LNCAP (cell line): ENCODE data around the gene PTPRT.

ENCODE experiments used
- TF ChIP-seq, protein P1 (sequence below): fragments of 450-650 bp; IDR thresholded peaks from 2 replicates; pipeline ENCODE4 v1.5.1; 2017; ENCODE audit warnings: mild to moderate bottlenecking

The PTPRT gene

DNA sequence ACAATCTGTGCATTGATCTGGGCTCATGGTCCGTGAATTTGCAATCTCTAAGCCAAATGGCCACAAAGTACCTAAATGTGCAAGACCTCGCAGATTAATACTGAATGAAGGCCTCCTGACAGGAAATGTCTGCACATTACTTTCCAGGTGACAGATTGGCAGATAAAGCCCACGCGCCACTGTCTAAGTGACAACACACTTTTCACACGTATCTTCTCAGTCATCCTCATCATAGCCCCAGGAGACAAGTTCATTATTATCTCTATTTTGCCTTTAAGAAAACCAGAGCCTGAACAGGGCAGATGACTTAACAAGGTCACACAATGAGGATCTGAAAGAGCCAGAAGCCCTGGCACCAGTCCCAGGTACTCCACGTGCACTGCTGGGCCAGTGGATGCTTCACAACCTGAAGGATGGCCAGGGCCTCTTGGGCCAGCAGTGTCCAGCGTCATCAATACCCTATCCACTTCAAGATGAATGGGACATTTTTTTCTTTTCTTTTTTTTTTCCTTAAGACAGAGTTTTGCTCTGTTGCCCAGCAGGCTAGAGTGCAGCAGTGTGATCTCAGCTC lies 266.3 kb downstream of the PTPRT start:
- TF ChIP-seq, protein P1, sequence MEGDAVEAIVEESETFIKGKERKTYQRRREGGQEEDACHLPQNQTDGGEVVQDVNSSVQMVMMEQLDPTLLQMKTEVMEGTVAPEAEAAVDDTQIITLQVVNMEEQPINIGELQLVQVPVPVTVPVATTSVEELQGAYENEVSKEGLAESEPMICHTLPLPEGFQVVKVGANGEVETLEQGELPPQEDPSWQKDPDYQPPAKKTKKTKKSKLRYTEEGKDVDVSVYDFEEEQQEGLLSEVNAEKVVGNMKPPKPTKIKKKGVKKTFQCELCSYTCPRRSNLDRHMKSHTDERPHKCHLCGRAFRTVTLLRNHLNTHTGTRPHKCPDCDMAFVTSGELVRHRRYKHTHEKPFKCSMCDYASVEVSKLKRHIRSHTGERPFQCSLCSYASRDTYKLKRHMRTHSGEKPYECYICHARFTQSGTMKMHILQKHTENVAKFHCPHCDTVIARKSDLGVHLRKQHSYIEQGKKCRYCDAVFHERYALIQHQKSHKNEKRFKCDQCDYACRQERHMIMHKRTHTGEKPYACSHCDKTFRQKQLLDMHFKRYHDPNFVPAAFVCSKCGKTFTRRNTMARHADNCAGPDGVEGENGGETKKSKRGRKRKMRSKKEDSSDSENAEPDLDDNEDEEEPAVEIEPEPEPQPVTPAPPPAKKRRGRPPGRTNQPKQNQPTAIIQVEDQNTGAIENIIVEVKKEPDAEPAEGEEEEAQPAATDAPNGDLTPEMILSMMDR, result no peak

DNA sequence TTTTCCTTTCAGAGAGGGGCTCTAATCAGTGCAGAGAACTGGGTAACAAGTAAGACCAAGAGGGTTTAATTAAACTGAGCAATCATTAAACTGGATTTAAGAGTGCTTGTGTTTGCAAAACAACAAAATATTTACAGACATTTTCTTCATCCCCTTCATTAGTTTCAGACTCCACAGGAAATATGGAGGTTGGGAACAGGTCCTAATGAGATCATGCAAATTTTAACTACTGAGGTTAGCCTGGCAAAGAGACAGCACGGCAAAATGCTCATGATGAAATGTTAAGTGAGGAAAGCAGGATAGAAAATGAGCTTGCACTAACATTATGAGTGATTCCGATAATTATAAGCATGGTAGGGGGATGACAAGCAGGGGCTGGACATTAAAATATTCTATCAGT lies 268.9 kb downstream of the PTPRT start:
- TF ChIP-seq, protein P1, result no peak

DNA sequence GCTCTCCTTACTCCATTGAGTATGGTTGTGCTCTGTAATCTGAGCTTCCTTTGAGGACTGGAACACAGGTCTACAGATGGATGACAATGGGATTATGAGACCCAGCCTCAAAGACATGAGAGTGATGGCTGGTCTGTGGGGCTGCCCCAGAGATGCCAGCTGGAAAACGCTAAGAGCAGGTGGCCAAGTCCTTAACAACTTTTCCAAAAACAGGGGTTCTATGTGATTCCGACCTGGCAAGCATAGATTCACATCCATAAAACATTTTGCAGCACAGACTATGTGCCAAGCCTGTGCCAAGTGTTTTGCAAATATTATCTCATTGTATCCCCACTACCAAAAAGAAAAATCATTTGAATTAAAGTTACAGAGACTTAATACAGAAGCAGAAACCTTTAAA lies 270.4 kb downstream of the PTPRT start:
- TF ChIP-seq, protein P1, result no peak

DNA sequence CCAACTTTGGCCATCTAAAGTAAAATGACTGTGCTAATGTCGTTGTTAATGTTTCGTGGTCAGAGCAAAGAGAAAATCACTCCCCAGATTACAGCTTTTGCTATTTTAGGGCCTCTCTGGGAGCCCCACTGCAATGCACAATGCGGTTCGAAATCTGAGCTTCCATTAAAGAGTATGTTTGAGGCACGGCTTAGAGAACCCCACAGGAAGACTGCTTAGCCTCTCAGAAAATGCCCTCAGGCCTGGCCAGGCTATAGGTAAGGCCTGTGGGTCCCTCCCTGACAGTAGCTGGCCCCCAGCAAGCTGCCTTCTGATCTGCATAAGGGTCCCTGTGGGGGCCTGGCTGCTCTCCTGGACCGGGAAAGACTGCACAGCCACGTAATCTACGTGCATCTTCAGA lies 274.6 kb downstream of the PTPRT start:
- TF ChIP-seq, protein P1, result no peak

DNA sequence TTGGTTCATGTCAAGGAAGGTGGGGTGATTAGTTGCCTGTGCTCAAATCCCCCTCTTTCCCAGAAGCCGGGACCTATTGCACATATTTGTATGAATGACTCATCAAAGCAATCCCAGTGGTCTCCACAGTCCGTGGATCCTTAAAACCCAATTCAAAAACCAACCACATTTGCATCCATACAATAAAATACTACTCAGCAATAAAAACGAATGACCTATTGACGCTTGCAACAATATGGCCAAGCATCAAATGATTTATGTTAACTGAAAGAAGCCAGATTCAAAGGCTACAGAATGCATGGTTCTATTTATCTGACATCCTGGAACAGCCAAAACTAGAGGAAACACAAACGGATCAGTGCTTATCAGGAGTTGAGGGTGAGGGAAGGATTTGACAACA lies 275.4 kb downstream of the PTPRT start:
- TF ChIP-seq, protein P1, result no peak

DNA sequence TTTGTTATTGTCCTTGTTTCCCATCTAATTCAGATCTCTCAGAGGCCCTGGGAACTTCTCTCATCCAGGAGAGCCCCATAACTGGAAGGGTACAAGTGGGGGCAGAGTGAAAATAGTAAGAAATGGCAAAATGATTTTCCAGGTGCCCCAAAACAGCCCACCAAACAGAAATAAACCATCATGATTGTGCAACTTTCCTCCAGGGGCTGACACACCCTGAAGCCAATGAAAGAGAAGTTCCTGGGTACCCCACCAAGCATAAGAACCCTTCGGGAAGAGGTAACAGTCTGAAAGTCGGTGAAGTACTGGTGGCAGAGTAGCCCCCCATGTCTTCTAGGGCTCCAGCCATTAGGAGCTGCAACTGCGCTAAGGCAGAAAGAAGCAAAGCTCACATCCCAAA lies 282.0 kb downstream of the PTPRT start:
- TF ChIP-seq, protein P1, result no peak

DNA sequence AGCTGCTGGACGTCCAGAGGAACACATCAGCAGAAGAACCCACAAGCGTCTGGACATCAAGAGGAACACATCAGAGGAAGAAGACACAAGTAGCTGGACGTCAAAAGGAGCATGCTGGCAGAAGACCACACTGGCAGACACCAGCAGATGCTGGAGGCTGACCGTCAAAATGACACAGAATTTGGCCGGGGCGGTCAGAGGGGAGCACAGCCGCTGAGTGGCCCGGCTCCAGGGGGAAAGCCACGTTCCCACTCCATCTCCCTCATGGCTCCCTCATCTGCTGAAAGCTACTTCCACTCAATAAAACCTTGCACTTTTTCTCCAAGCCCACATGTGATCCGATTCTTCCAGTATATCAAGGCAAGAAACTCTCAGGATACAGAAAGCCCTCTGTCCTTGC lies 283.6 kb downstream of the PTPRT start:
- TF ChIP-seq, protein P1, result no peak

DNA sequence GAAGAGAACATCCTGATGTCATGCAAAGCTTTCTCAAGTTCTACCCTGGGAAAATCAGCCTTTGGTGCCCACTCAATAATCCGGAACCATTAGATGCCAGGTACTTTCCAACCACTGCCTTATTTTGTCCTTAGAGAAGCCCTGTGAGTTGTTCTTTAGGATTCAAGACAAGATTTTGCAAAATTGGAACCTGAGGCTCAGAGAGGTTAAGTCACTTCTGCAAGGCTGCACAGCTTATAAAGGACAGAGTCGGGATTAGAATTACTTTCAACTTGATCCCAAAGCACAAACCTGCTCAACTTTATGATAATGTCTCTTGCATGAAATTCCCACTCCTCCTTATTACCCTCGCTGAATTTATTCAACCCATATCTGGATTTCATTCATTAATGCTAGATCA lies 287.2 kb downstream of the PTPRT start:
- TF ChIP-seq, protein P1, result no peak
